Measurements from ENCODE around the gene AUTS2.

Gene AUTS2

GRCh38 chr7:70165477-70166170, 567.3 kb downstream of the AUTS2 start:
- ChIA-PET POLR2A (no interaction called here), CTCF (interaction anchor here (0.8 kb wide), 1 partner anchor 533 kb away, joined by 3 read pairs; no protein-coding TSS in a partner anchor)
- TF ChIP-seq CTCF (IDR thresholded peaks at IDR 0.05; ENCODE audit: insufficient read depth, low read length, missing control alignments) = no peak
- H3K4me3 ChIP-seq (ENCODE audit: low read depth, low read length) = no peak overlapping the region
- DNase-seq (ENCODE audit: low read depth, low spot score) = no peak

GRCh38 chr7:70171369-70171920, 573.2 kb downstream of the AUTS2 start:
- no peak overlapping the region for H3K4me3 ChIP-seq (ENCODE audit: low read depth, low read length)
- no peak for DNase-seq (ENCODE audit: low read depth, low spot score)
- ChIA-PET POLR2A (no interaction called here), CTCF (interaction anchor here (0.5 to 1.9 kb wide), 4 partner anchors 10 to 527 kb away, joined by 3 to 5 read pairs (median 4); no protein-coding TSS in a partner anchor)
- no peak for TF ChIP-seq CTCF (IDR thresholded peaks at IDR 0.05; ENCODE audit: insufficient read depth, low read length, missing control alignments)

GRCh38 chr7:70177166-70177565, 578.9 kb downstream of the AUTS2 start:
- no peak for TF ChIP-seq CTCF (IDR thresholded peaks at IDR 0.05; ENCODE audit: insufficient read depth, low read length, missing control alignments)
- DNase-seq (ENCODE audit: low read depth, low spot score) = no peak
- ChIA-PET CTCF (interaction anchor here (0.8 to 1.2 kb wide), 3 partner anchors 16 to 521 kb away, joined by 3 to 4 read pairs (median 3); no protein-coding TSS in a partner anchor), POLR2A (interaction anchor here (1.1 kb wide), 1 partner anchor 112 kb away, joined by 3 read pairs; no protein-coding TSS in a partner anchor)
- no peak overlapping the region for H3K4me3 ChIP-seq (ENCODE audit: low read depth, low read length)

GRCh38 chr7:70178211-70178610, 579.9 kb downstream of the AUTS2 start:
- no peak overlapping the region for H3K4me3 ChIP-seq (ENCODE audit: low read depth, low read length)
- CTCF ChIA-PET = interaction anchor here (0.8 to 1.3 kb wide), 4 partner anchors 15 to 520 kb away, joined by 3 to 5 read pairs (median 4); no protein-coding TSS in a partner anchor
- no peak for DNase-seq (ENCODE audit: low read depth, low spot score)
- POLR2A ChIA-PET = no interaction called here
- no peak for TF ChIP-seq CTCF (IDR thresholded peaks at IDR 0.05; ENCODE audit: insufficient read depth, low read length, missing control alignments)

- H3K4me3 ChIP-seq (ENCODE audit: low read depth, low read length) = no peak overlapping the region
- DNase-seq (ENCODE audit: low read depth, low spot score) = no peak
- POLR2A ChIA-PET = interaction anchor here (0.6 kb wide), 2 partner anchors 214 to 364 kb away, joined by 3 read pairs; no protein-coding TSS in a partner anchor
- TF ChIP-seq CTCF (IDR thresholded peaks at IDR 0.05; ENCODE audit: insufficient read depth, low read length, missing control alignments) = no peak
- CTCF ChIA-PET = interaction anchor here (1.3 kb wide), 2 partner anchors 14 to 519 kb away, joined by 3 to 5 read pairs; no protein-coding TSS in a partner anchor
These were observed 580.5 kb downstream of the AUTS2 start for GRCh38 chr7:70178787-70179186.

GRCh38 chr7:70182521-70182920, 584.2 kb downstream of the AUTS2 start:
- TF ChIP-seq CTCF (IDR thresholded peaks at IDR 0.05; ENCODE audit: insufficient read depth, low read length, missing control alignments) = no peak
- DNase-seq (ENCODE audit: low read depth, low spot score) = no peak
- POLR2A ChIA-PET = no interaction called here
- CTCF ChIA-PET = interaction anchor here (1.9 kb wide), 1 partner anchor 515 kb away, joined by 7 read pairs; no protein-coding TSS in a partner anchor
- H3K4me3 ChIP-seq (ENCODE audit: low read depth, low read length) = no peak overlapping the region
